HG03025 (cell line): Measurements from ENCODE around the gene TAF4.
"Not testable (repeated sequence)": the region's sequence is repeated elsewhere in the genome, so short reads cannot be mapped to it uniquely, and the experiment has no call there.

Experiments
- ATAC-seq: cut with Tn5 transposase; IDR thresholded peaks from one replicate; pipeline ENCODE4 v1.9.1; 2021; ENCODE audit warnings: mild to moderate bottlenecking, moderate library complexity; ENCODE audit not compliant: unreplicated experiment, low FRiP score

Gene TAF4

DNA sequence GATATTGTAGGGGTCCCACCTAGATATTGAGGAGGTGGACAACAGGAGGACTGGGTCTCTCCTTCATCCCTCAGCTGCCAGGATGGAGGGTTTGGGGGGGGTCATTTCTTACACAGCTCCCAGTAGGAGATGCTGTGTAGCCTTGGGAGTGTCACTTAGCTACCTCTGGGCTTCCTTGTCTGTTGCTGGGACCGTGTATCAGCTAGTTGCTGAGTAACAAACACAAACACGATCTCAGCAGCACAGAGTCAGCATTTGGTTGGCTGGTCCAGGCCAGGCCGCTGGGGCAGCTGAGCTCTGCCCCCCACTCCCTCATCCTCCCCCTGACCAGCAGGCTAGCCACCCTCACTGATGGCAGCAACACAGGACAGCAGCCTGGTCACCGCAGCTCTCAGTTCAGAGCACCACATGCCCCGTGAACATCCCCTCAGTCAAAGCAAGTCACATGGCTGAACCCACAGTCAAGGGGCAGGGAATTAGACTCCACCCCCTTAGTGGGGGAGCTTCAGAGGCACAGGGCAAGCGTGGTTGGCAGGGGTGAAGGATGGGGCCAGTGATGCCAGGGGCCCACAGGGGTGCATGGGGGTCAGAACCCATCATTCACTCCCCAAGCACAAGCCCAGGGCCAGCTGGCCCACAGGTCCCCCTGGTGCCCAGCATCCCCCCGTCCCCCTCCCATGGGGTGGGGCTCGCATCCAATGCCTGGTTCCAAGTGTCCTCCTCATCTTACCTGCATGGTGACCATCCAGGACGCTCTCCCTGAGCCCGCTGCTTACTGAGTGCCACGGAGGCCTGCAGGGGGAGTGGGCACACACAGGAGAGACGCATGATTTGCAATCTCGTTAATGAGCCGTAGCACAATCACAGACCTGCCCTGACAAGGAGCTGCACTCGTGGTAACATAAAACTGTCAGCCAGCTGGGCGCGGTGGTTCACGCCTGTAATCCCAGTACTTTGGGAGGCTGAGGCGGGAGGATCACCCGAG lies 112.4 kb downstream of the TAF4 start:
- ATAC-seq, result no peak

- ATAC-seq, result no peak
Observed at GRCh38 chr20:61951695-61952533, 113.8 kb downstream of the TAF4 start.

DNA sequence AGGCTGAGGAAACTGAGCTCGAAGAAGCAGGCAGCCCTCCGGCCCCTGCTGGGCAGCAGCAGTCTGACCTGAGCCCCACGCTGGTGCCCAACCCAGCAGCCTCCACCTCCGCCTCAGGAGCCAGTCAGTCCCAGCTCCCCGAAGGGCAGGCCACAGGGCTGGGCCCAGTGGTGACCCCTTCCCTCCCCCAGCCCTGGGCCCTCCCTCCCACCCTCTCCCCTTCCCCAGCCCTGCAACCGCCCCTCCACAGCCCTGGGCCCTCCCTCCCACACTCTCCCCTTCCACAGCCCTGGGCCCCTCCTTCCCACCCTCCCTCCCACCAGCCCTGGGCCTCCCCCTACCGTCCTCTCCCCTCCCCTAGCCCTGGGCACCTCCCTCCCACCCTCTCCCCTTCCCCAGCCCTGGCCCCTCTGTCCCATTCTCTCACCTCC lies 115.0 kb downstream of the TAF4 start:
- no peak for ATAC-seq

GRCh38 chr20:61949714-61950640 lies 115.7 kb downstream of the TAF4 start:
- no peak for ATAC-seq

- no peak for ATAC-seq
Observed at GRCh38 chr20:61949363-61949713, 116.3 kb downstream of the TAF4 start.

- ATAC-seq, result no peak
Observed at GRCh38 chr20:61948586-61949362, 116.9 kb downstream of the TAF4 start.

DNA sequence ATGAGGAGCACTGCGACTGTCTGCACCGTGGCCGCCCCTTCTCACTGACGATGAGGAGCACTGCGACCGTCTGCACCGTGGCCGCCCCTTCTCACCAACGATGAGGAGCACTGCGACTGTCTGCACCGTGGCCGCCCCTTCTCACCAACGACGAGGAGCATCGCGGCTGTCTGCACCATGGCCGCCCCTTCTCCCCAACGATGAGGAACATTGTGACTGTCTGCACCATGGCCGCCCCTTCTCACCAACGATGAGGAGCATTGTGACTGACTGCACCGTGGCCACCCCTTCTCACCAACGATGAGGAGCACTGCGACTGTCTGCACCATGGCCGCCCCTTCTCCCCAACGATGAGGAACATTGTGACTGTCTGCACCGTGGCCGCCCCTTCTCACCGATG lies 117.6 kb downstream of the TAF4 start:
- ATAC-seq, result not testable (repeated sequence)

DNA sequence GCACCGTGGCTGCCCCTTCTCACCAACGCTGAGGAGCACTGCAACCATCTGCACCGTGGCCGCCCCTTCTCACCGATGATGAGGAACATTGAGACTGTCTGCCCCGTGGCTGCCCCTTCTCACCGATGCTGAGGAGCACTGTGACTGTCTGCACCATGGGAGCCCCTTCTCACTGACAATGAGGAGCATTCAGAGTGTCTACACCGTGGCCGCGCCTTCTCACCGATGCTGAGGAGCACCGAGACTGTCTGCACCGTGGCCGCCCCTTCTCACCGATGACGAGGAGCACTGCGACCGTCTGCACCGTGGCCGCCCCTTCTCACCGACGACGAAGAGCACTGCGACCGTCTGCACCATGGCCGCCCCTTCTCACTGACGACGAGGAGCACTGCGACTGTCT lies 120.2 kb downstream of the TAF4 start:
- not testable (repeated sequence) for ATAC-seq

DNA sequence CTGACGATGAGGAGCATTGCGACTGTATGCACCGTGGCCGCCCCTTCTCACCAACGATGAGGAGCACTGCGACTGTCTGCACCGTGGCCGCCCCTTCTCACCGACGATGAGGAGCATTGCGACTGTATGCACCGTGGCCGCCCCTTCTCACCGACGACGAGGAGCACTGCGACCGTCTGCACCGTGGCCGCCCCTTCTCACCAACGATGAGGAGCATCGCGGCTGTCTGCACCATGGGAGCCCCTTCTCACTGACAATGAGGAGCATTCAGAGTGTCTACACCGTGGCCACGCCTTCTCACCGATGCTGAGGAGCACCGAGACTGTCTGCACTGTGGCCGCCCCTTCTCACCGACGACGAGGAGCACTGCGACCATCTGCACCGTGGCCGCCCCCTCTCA lies 120.7 kb downstream of the TAF4 start:
- not testable (repeated sequence) for ATAC-seq

DNA sequence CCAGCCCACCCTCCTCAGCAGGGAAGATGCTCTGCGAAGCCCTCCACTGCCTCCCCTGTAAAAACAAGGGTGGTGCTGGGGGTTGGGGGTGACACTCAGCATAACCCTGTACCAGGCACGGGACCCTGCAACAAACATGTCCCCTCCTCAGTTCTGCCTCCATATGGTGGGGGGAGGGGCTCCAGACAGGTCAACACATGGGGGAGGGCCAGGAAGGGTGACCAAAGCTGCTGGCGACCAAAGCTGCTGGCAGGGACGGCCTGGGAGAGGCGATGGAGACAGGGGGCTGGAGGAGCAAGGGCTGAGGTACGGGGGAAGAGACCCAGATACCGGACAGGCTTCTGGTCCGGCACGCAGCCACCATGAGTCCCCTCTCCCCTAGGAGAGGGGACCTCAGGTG lies 123.2 kb downstream of the TAF4 start:
- no peak for ATAC-seq

GRCh38 chr20:61941721-61942405 lies 123.8 kb downstream of the TAF4 start:
- ATAC-seq, result no peak

DNA sequence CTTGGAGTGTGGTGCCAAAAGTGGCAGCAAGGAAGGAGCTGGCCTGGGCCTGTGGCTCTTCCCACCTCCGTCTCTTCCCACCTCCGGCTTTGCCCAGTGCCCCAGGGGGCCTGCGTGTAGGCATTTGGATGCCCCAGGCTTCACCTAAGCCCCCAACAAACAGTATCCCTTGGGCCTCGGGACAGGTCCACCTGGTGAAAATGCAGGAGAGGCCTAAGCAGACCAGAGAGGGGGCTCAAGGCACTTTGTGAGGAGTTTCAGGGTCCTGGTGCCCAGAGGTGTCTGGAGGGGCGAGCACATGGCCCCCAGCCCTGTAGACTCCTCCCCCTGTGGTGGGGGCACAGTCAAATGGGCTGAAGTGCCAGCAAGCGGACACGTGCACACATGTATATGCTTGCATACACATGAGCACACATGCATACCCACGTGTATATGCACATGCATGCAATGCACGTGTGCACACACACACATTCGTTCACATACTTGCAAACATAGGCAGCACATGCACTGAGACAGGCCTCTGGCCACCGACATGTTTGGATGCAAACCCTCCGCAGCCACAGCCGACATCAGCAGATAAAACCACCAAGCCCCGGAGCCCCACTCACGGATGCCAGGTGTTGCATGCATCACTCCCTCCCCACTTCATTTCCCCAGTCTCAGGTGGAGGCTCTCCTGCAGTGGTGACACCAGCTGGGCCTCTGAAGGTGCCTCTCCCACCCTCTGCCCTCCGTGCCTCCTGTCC lies 124.5 kb downstream of the TAF4 start:
- ATAC-seq, result no peak

DNA sequence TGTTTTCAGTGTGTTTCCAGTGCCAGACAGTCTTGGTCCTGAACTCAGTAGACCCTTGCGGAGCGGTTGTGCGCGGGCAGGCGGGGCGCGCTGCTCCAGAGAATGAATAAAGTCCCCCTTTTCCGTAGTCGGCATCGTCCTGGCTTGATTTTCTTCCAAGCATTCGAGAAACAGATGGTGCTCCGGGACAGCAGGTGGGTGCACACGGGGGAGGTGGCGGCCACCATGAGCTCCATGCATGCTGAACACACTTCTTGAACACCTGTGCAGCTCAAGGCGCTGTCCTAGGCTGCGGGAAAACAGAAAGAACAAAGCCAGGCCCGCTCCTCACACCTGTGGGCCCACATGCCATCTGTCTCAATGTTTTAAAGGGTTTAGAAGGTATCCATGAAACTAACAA lies 125.2 kb downstream of the TAF4 start:
- ATAC-seq, result no peak

DNA sequence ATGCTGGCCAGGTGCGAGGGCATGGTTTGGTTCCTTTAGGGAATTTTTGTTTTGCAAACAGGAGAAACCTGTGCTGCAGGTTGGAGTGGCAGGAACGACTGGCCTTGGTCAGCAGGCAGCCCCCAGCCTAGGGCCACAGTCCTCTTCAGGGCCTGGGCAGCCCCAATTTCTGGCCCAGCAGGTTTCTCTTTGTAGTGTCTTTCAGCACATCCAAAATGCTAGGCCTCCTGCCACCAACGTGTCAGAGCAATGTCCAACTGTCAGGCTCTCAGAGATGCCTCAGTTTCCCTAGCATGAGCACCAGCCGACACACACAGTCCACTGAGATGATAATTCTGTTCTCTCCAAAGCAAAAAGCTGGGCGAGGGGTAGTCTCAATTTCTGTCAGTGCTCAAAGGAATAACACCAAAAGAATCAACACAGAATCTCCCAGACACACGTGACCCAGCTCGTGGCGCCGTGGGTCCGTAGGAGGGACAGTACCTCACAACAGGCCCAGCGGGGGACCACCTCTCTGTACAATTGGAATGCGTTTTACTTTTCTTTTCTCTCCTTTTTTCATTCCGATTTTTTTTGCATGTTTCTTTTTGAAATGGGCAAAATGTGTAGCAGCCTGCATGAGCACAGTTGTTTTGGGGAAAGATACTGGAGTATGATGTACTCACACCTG lies 125.9 kb downstream of the TAF4 start:
- ATAC-seq, result no peak

DNA sequence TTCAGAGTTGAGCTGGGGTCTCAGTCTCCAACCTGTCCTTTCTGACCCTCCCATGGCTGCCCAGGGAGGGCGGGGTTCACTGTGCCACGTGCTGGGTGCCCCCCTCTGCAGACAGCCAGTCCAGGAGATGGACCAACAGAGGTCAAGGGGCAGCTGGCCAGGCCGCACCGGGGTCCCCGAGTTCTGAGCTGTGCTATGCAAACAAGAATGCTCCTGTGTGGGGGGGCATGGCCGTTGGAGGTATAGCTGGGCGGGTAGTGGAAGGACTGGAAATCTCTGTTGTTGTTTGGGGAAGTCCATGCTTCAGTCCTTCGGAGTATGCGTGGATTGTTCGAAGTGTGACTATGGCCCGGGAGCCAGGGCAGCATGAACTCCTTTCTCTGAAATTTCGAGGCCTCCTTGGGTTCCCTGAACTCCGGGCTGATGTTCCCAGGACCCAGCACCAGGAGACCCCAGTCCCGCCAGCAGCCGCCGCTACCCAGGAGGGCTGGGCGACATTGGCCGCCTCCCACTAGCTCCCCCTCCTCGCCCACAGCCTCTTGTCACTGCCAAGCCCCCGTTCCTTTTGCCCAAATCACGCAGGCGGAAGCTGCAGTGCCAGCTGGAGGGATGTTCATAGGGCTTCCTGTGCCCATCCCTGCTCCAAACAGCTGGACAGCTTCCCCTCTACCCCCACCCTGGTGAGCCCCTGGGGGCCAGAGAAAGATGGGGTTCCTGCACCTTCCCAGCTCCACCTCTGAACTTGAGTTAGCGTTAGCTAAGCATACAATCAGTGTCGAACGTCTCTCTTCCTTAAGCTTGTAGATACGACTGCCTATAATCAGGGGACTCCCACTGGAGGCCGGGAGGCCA lies 126.6 kb downstream of the TAF4 start:
- no peak for ATAC-seq

GRCh38 chr20:61937963-61938838 lies 127.5 kb downstream of the TAF4 start:
- no peak for ATAC-seq
